Measurements from ENCODE around the gene GRK5.

GRK5 gene

DNA sequence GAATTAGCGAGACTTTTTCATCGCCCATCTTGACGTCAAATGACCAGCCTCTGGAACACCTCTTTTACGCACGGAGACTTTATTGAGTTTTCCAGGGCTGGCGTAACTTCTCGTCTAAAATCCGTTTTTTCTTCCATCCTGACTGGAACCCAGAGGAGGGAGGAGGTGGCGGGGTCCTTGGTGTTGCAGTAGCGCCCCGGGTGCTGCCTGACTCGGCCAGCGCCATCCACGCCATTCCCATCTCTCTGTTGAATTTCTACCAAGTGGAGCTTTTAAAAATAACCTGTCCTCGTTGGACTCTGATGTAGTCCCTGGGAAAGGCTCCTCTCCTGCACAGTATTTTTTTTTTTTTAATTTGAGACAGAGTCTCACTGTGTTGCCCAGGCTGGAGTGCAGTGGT lies 179.3 kb downstream of the GRK5 start:
- H3K9ac ChIP-seq (ENCODE audit: low read length), result no peak overlapping the region
- H3K27me3 ChIP-seq (ENCODE audit: control insufficient read depth in 1 of 2, insufficient read depth in 2 of 2, low read length in 2 of 2), result no peaks in the 10 kb centered on the region
- H3K27ac ChIP-seq (ENCODE audit: low read depth, low read length), result no peak overlapping the region
- H3K4me3 ChIP-seq (ENCODE audit: low read depth in 1 of 2, low read length in 2 of 2), result no peak overlapping the region
- no peaks in the 10 kb centered on the region for H3K9me3 ChIP-seq (ENCODE audit: low read length)
- no peaks in the 10 kb centered on the region for H3K4me1 ChIP-seq (ENCODE audit: insufficient read depth, low read length)
- peaks cover 4% of the 10 kb centered on the region for H3K36me3 ChIP-seq (ENCODE audit: insufficient read depth, low read length)

DNA sequence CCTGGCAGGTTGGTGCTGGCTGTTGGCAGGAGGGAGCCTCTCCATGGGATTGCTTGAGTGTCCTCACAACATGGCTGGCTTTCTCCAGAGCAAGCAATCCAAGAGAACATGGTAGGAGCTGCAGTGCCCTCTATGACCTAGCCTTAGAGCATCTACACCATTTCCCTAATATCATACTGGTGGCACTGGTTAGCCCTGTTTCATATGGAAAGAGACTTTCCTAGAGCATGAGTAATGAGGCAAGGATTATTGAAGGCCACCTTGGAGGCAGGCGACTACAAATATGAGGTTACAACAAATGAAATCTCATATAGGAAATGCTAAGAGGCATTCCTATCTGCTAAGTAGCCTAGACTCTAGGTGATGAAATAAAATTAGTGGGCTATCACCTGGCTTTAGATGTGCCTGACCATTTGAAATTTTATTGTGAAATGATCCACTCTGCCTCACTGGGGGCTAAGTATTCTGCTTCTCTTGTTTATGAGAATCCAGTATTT lies 181.5 kb downstream of the GRK5 start:
- Histone ChIP-seq H3K27me3 (ENCODE audit: control insufficient read depth in 1 of 2, insufficient read depth in 2 of 2, low read length in 2 of 2) (no peaks in the 10 kb centered on the region), H3K4me1 (ENCODE audit: insufficient read depth, low read length) (peaks cover 6% of the 10 kb centered on the region), H3K27ac (ENCODE audit: low read depth, low read length) (no peak overlapping the region), H3K4me3 (ENCODE audit: low read depth in 1 of 2, low read length in 2 of 2) (no peak overlapping the region), H3K9ac (ENCODE audit: low read length) (no peak overlapping the region), H3K9me3 (ENCODE audit: low read length) (no peaks in the 10 kb centered on the region), H3K36me3 (ENCODE audit: insufficient read depth, low read length) (no peaks in the 10 kb centered on the region)

DNA sequence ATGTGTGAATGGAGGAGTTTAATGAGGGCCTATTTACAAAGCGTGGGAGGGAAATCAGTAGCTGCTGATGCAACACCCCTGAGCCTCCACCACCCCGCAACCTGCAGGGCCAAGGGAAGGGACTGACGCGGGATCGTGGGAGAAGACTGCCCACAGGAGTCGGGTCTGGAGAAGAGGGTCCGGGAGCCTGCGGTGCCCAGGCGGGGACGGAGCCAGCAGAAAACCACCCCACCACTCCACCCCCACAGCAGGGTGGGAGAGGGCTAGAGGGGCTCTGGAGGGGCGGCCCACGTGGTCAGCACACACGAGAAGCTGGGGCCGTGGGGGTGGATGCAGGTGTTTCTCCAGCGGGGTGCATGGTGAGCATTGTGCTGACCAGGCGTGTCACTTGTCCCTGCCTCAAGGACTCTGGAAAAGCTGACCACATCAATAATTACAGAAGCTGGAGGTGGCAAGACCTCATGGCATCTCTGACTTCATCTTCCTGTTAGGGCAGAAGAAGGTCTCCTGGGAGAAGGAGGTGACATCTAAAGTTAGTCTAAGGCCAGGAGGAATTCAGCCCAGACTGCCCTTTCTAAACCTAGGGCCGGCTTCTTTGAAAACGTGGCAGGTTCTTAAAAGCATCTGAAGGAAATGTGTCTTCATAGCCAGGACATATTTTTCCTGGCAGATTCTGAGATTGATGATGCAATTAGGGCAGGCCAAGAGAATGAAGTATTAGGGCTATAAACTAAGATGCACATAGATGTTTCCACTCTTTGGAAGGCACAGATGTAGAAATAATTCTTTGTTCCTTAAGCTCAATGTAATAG lies 184.3 kb downstream of the GRK5 start:
- H3K4me1 ChIP-seq (ENCODE audit: insufficient read depth, low read length), result peaks cover 13% of the 10 kb centered on the region
- H3K27me3 ChIP-seq (ENCODE audit: control insufficient read depth in 1 of 2, insufficient read depth in 2 of 2, low read length in 2 of 2), result no peaks in the 10 kb centered on the region
- H3K27ac ChIP-seq (ENCODE audit: low read depth, low read length), result no peak overlapping the region
- no peak overlapping the region for H3K9ac ChIP-seq (ENCODE audit: low read length)
- no peak overlapping the region for H3K4me3 ChIP-seq (ENCODE audit: low read depth in 1 of 2, low read length in 2 of 2)
- H3K9me3 ChIP-seq (ENCODE audit: low read length), result no peaks in the 10 kb centered on the region
- H3K36me3 ChIP-seq (ENCODE audit: insufficient read depth, low read length), result no peaks in the 10 kb centered on the region

DNA sequence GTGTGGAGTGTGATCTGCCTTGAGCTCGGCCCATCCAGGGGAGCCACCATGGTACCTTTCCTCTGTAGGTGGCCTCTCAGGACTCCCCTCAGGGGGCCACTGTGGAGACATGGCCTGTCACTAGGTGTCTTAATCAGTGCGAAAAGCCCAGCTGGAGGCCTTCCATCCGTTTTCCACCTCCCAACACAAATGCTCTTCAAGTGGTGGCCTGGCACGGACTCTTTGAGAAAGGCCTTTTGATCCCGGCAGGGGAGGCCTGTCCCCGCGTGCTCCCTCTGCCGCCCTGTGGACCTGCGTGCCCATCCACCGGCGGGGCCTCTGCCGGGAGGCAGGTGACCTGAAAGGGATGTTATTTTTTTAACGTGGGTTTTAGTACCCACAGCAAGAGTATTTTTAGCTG lies 185.6 kb downstream of the GRK5 start:
- Histone ChIP-seq H3K9me3 (ENCODE audit: low read length) (no peaks in the 10 kb centered on the region), H3K27me3 (ENCODE audit: control insufficient read depth in 1 of 2, insufficient read depth in 2 of 2, low read length in 2 of 2) (no peaks in the 10 kb centered on the region), H3K4me3 (ENCODE audit: low read depth in 1 of 2, low read length in 2 of 2) (no peak overlapping the region), H3K36me3 (ENCODE audit: insufficient read depth, low read length) (peaks cover 8% of the 10 kb centered on the region), H3K4me1 (ENCODE audit: insufficient read depth, low read length) (peaks cover 13% of the 10 kb centered on the region), H3K9ac (ENCODE audit: low read length) (no peak overlapping the region), H3K27ac (ENCODE audit: low read depth, low read length) (no peak overlapping the region)

DNA sequence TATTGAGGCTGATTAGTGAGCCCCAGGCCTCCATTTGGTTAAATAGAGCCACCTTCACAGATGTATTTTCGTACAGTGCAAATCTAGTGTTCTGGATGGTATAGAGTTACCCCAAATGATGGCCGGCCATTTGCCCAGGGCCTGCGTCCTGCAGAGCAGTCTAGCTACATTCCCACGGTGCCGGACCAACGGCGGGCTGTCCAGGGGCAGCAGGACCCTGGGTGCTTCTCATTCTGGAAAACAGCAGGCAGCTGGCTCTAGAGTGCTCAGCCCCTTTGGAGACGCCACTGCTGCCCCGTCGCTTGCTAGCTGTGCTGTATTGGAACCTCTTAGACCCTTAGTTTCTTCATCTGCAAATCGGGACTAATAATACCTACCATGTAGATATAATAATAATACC lies 186.1 kb downstream of the GRK5 start:
- Histone ChIP-seq H3K36me3 (ENCODE audit: insufficient read depth, low read length) (peaks cover 8% of the 10 kb centered on the region), H3K27me3 (ENCODE audit: control insufficient read depth in 1 of 2, insufficient read depth in 2 of 2, low read length in 2 of 2) (no peaks in the 10 kb centered on the region), H3K27ac (ENCODE audit: low read depth, low read length) (no peak overlapping the region), H3K4me3 (ENCODE audit: low read depth in 1 of 2, low read length in 2 of 2) (no peak overlapping the region), H3K9me3 (ENCODE audit: low read length) (no peaks in the 10 kb centered on the region), H3K4me1 (ENCODE audit: insufficient read depth, low read length) (peaks cover 13% of the 10 kb centered on the region), H3K9ac (ENCODE audit: low read length) (no peak overlapping the region)

DNA sequence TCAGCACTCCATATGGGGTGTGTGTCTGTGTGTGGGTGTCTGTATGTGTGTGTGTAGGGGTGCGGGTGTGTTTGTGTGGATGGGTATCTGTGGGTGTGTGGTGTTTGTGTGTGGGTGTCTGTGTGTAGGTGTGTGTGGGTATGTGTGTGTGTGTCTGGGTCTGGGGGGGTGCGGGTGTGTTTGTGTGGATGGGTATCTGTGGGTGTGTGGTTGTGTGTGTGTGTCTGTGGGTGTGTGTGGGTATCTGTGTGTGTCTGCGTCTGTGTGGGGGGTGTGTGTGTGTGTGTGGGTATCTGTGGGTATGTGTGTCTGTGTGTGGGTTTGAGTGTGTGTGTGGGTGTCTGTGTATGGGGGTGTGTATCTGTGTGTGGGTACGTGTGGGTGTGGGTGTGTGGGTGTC lies 186.5 kb downstream of the GRK5 start:
- no peaks in the 10 kb centered on the region for H3K27me3 ChIP-seq (ENCODE audit: control insufficient read depth in 1 of 2, insufficient read depth in 2 of 2, low read length in 2 of 2)
- H3K4me3 ChIP-seq (ENCODE audit: low read depth in 1 of 2, low read length in 2 of 2), result no peak overlapping the region
- H3K4me1 ChIP-seq (ENCODE audit: insufficient read depth, low read length), result peaks cover 13% of the 10 kb centered on the region
- no peak overlapping the region for H3K27ac ChIP-seq (ENCODE audit: low read depth, low read length)
- H3K36me3 ChIP-seq (ENCODE audit: insufficient read depth, low read length), result peaks cover 8% of the 10 kb centered on the region
- H3K9me3 ChIP-seq (ENCODE audit: low read length), result no peaks in the 10 kb centered on the region
- H3K9ac ChIP-seq (ENCODE audit: low read length), result no peak overlapping the region

DNA sequence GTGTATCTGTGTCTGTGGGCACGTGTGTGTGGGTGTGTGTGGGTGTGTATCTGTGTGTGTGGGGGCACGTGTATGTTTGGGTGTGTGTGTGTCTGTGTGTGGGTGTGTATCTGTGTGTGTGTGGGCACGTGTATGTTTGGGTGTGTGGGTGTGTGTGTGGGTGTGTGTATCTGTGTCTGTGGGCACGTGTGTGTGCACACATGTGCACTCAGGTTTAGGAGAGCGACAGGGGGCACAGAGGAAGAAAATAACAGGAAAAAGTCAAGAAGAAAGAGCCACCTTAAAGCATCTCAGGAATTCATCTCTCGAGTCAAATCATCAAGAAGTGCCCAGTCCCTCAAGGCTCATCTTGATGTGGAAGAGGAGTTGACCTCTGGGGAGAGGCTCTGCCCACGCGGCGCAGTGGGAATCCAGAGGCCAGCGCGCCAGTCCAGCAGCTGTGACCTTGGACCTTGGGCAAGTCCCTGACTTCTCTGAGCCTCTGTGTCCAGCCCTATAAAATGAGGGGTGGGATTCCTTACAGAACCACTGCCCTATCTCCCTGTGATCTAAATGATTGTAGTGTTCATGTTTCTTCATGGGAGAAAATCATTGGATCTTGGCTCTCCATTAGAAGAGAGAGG lies 187.4 kb downstream of the GRK5 start:
- H3K27ac ChIP-seq (ENCODE audit: low read depth, low read length), result no peak overlapping the region
- H3K27me3 ChIP-seq (ENCODE audit: control insufficient read depth in 1 of 2, insufficient read depth in 2 of 2, low read length in 2 of 2), result no peaks in the 10 kb centered on the region
- H3K9ac ChIP-seq (ENCODE audit: low read length), result no peak overlapping the region
- H3K36me3 ChIP-seq (ENCODE audit: insufficient read depth, low read length), result peaks cover 15% of the 10 kb centered on the region
- H3K4me3 ChIP-seq (ENCODE audit: low read depth in 1 of 2, low read length in 2 of 2), result no peak overlapping the region
- peaks cover 13% of the 10 kb centered on the region for H3K4me1 ChIP-seq (ENCODE audit: insufficient read depth, low read length)
- no peaks in the 10 kb centered on the region for H3K9me3 ChIP-seq (ENCODE audit: low read length)

DNA sequence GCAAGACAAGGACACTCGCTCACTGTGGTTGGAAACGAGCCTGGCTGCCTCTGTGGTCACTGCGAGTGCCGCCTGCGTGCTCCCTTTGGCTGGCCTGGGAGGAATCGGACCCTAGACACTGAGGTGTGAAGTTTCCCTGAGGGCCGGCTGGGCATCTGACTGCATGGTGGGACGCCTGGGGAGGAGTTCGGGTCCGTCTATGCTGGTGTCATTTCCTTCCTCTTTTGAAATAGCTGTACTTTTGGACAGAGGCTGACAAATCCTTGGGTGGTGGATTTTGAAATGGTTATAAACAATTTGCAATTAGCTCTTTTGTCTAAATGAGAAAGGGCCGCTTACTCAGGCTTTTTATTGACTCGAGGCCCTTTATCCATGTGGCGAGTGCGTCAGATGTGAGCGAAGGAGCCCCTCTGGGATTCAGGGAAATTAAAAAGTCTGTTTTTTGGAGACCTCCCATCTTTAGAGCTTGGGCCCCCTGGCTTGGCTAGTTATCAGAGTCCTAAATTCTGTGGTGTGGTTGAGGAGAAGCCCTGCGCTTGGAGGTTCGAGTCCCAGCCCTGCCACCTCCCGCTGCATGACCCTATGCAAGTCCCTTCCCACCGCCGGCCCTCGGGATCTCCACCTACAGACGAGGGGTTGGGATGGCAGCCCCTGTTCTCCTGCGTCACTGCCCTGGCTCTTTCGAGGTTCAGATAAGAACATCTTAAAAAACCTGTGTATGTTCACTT lies 188.1 kb downstream of the GRK5 start:
- Histone ChIP-seq H3K27me3 (ENCODE audit: control insufficient read depth in 1 of 2, insufficient read depth in 2 of 2, low read length in 2 of 2) (no peaks in the 10 kb centered on the region), H3K36me3 (ENCODE audit: insufficient read depth, low read length) (peaks cover 15% of the 10 kb centered on the region), H3K4me3 (ENCODE audit: low read depth in 1 of 2, low read length in 2 of 2) (no peak overlapping the region), H3K9ac (ENCODE audit: low read length) (no peak overlapping the region), H3K4me1 (ENCODE audit: insufficient read depth, low read length) (peaks cover 13% of the 10 kb centered on the region), H3K27ac (ENCODE audit: low read depth, low read length) (no peak overlapping the region), H3K9me3 (ENCODE audit: low read length) (no peaks in the 10 kb centered on the region)

DNA sequence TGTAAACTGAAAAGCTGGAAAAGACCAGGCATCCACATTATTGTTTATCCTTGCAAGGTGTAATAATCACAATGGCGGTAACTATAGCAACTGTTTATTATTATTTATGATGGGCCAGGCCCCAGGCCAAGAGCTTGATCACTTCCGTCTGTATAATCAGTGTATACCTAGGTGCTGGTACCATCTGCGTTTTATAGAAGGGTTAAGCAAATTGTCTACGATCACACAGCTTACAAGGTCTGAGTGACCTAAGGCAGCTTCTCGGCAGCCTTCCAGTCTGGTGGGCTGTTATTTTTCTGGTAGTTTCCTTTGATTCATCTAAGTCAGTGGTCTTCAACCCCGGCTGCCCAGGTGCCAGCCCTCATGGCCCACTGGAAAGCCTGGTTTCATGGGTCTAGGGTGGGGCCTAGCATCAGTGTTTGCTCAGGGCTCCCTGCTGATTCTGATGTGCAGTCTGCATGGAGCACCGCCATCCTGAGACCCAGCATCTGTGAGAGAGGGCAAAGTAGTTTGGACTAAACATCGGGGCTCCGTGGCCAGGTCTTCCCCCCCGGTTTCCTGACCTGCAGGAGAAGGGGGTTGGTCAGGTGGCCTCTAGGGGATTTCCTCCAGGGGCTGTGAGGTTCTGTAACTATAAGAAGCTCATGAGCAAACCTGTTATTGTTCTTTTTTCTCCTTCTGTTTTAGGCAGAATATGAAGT lies 188.8 kb downstream of the GRK5 start:
- Histone ChIP-seq H3K27ac (ENCODE audit: low read depth, low read length) (no peak overlapping the region), H3K9me3 (ENCODE audit: low read length) (no peaks in the 10 kb centered on the region), H3K4me1 (ENCODE audit: insufficient read depth, low read length) (peaks cover 13% of the 10 kb centered on the region), H3K27me3 (ENCODE audit: control insufficient read depth in 1 of 2, insufficient read depth in 2 of 2, low read length in 2 of 2) (no peaks in the 10 kb centered on the region), H3K36me3 (ENCODE audit: insufficient read depth, low read length) (peaks cover 15% of the 10 kb centered on the region), H3K9ac (ENCODE audit: low read length) (no peak overlapping the region), H3K4me3 (ENCODE audit: low read depth in 1 of 2, low read length in 2 of 2) (no peak overlapping the region)

DNA sequence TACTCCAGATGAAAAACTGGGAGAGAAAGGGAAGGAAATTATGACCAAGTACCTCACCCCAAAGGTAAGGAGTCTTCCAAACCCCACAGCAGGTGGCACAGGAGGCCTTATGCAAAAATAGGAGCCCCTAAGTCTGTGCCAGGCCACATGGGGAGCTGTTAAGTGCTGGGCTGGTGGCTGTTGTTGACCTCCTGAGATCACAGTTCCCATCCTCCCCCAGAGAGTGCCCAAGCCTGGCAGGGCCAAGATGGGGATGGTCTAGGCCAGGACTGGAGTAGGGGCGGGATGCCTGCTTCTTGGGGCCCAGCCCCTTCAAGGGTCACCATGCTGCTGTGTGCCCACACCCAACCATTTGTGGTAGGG lies 189.3 kb downstream of the GRK5 start:
- Histone ChIP-seq H3K4me3 (ENCODE audit: low read depth in 1 of 2, low read length in 2 of 2) (no peak overlapping the region), H3K27ac (ENCODE audit: low read depth, low read length) (no peak overlapping the region), H3K4me1 (ENCODE audit: insufficient read depth, low read length) (peaks cover 13% of the 10 kb centered on the region)

DNA sequence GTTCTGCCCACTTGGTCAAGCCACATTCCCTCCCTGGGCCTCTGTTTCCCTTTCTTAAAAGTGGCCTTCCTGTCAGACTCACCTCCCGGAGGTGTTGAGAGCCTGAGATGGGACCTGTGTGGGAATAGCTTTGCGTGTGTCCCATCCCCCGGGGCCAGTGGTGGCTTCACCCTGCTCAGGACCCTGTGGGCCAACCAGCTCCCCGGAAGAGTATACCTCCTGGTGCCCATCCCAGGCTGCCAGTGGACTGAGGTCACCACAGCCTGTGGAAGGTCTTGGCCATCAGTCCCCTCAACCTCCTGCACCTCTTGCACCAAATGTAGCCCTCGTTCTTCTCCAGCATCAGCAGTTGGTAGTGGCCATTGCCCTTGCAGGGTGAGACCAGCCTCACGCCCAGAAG lies 190.0 kb downstream of the GRK5 start:
- Histone ChIP-seq H3K27ac (ENCODE audit: low read depth, low read length) (no peak overlapping the region), H3K36me3 (ENCODE audit: insufficient read depth, low read length) (peaks cover 15% of the 10 kb centered on the region), H3K9ac (ENCODE audit: low read length) (no peak overlapping the region), H3K27me3 (ENCODE audit: control insufficient read depth in 1 of 2, insufficient read depth in 2 of 2, low read length in 2 of 2) (no peaks in the 10 kb centered on the region), H3K4me1 (ENCODE audit: insufficient read depth, low read length) (peaks cover 7% of the 10 kb centered on the region), H3K9me3 (ENCODE audit: low read length) (no peaks in the 10 kb centered on the region), H3K4me3 (ENCODE audit: low read depth in 1 of 2, low read length in 2 of 2) (no peak overlapping the region)

More for the DNA sequence above, 189.3 kb downstream of the GRK5 start:
- Histone ChIP-seq H3K9ac (ENCODE audit: low read length) (no peak overlapping the region), H3K27me3 (ENCODE audit: control insufficient read depth in 1 of 2, insufficient read depth in 2 of 2, low read length in 2 of 2) (no peaks in the 10 kb centered on the region), H3K36me3 (ENCODE audit: insufficient read depth, low read length) (peaks cover 15% of the 10 kb centered on the region), H3K9me3 (ENCODE audit: low read length) (no peaks in the 10 kb centered on the region)
